Caco-2 (cell line): ENCODE data around the gene SERPINB6. TPM values are rescaled to one million over a fixed set of nuclear protein-coding genes. Genes with fewer than 3 reads are reported as not detected.

Experiments used
- BruUV-seq: library from RNA; stranded (reverse); fragments of 400-500 nt; replicated peaks from 2 replicates; lab custom pipeline; 2021; lab: Mats Ljungman, UMichigan
- CTCF ChIA-PET: fragments of 300-600 bp; sonication (Branson Sonifier 250); formaldehyde crosslinking; loops from one replicate; lab custom pipeline; 2022; ENCODE audit warnings: antibody characterized with exemption; lab: Charles Lee
- POLR2A ChIA-PET: fragments of 300-600 bp; sonication (Branson Sonifier 250); formaldehyde crosslinking; loops from one replicate; lab custom pipeline; 2022; ENCODE audit warnings: antibody characterized with exemption; lab: Charles Lee
- DNase-seq, 2 experiments: peaks; one replicate each; pipeline versions ENCODE4 v3.0.0 to v3.0.0-alpha.2; 2020 to 2022
- H3K27me3 ChIP-seq: replicated peaks from 2 replicates; pipeline ENCODE4 v1.6.0; 2011; ENCODE audit warnings: low read length; ENCODE audit not compliant: control insufficient read depth, insufficient read depth
- H3K36me3 ChIP-seq: 2 replicates; pipeline ENCODE4 v1.5.1; 2011; ENCODE audit warnings: low read length; ENCODE audit not compliant: control insufficient read depth, insufficient read depth
- H3K4me1 ChIP-seq: fragments of 250-450 bp; sonication (Bioruptor Pico); 2 replicates; pipeline ENCODE4 v1.5.1; 2020; ENCODE audit warnings: mild to moderate bottlenecking
- H3K4me3 ChIP-seq: 2 replicates; pipeline ENCODE4 v1.5.1; 2011; ENCODE audit warnings: low read depth, mild to moderate bottlenecking, control low read depth, low read length
- H3K9me3 ChIP-seq: fragments of 250-450 bp; sonication (Bioruptor Pico); 2 replicates; pipeline ENCODE4 v1.5.1; 2020; ENCODE audit warnings: mild to moderate bottlenecking, moderate library complexity
- H3K27ac Mint-ChIP-seq: one replicate; pipeline ENCODE4 v1.8.0; 2022; ENCODE audit warnings: mixed read lengths; ENCODE audit not compliant: unreplicated experiment
- H3K27me3 Mint-ChIP-seq: one replicate; pipeline ENCODE4 v1.8.0; 2022; ENCODE audit warnings: mixed read lengths; ENCODE audit not compliant: insufficient read depth, unreplicated experiment
- H3K36me3 Mint-ChIP-seq: one replicate; pipeline ENCODE4 v1.8.0; 2022; ENCODE audit warnings: mild to moderate bottlenecking, mixed read lengths; ENCODE audit not compliant: insufficient read depth, unreplicated experiment
- H3K4me1 Mint-ChIP-seq: one replicate; pipeline ENCODE4 v1.8.0; 2022; ENCODE audit warnings: low read depth, mixed read lengths; ENCODE audit not compliant: unreplicated experiment
- H3K4me3 Mint-ChIP-seq: one replicate; pipeline ENCODE4 v1.8.0; 2022; ENCODE audit warnings: mild to moderate bottlenecking, moderate library complexity, mixed read lengths; ENCODE audit not compliant: unreplicated experiment
- H3K9me3 Mint-ChIP-seq: one replicate; pipeline ENCODE4 v1.8.0; 2022; ENCODE audit warnings: mixed read lengths; ENCODE audit not compliant: unreplicated experiment
- CTCF ChIP-seq, 2 experiments: fragments of 200-600 bp in 1 of 2; IDR thresholded peaks; 1 replicate in 1 of 2; 2 replicates in 1 of 2; pipeline versions ENCODE4 v1.5.1 to v1.8.0; 2011 to 2022; ENCODE audit warnings: antibody characterized with exemption in 1 of 2, control low read depth in 1 of 2, inconsistent platforms in 1 of 2, low read depth in 1 of 2, low read length in 1 of 2, mild to moderate bottlenecking in 1 of 2, moderate library complexity in 1 of 2; ENCODE audit not compliant: insufficient read depth in 1 of 2, severe bottlenecking in 1 of 2, unreplicated experiment in 1 of 2
- intact Hi-C: fragments of 100-400 bp; cut with micrococcal nuclease; formaldehyde crosslinking; loops from one replicate; pipeline ENCODE4 v1.10.0; 2022; ENCODE audit not compliant: unreplicated experiment
- total RNA-seq: library from RNA; stranded (reverse); gene quantifications from 2 replicates; pipeline ENCODE4 v1.2.3, GENCODE V29; 2022

Gene SERPINB6
- total RNA-seq, 1 experiment from 2014 or later = 60.0 TPM

GRCh38 chr6:2999618-3000557, 28.5 kb upstream of the SERPINB6 start, which contains the start of gene NQO2:
Gene NQO2 (plus strand): TSS chr6:2999894. CDS start chr6:3006553, 6,659 bp downstream.
- no peaks in the 10 kb centered on the region for H3K9me3 ChIP-seq
- peaks cover 4% of the 10 kb centered on the region for H3K36me3 Mint-ChIP-seq
- ChIA-PET POLR2A (interaction anchor here (0.5 to 1.8 kb wide), 36 partner anchors 10 to 1134 kb away, joined by 3 to 24 read pairs (median 7); partner anchors contain the start of genes RIPK1 and SERPINB1), CTCF (interaction anchor here (0.6 to 1.4 kb wide), 9 partner anchors 9 to 398 kb away, joined by 3 to 21 read pairs (median 5); no protein-coding TSS in a partner anchor)
- peak within 1 kb of the TSS; percentile 62 for H3K4me3 ChIP-seq
- BruUV-seq = TSS peak; percentile 56
- no peaks in the 10 kb centered on the region for H3K27me3 Mint-ChIP-seq
- H3K9me3 Mint-ChIP-seq = no peaks in the 10 kb centered on the region
- H3K27ac Mint-ChIP-seq = peak within 1 kb of the TSS; percentile 72
- TF ChIP-seq CTCF (IDR thresholded peaks at IDR 0.05; ENCODE audit: insufficient read depth in 1 of 2, low read depth in 1 of 2, low read length in 1 of 2, severe bottlenecking in 1 of 2, unreplicated experiment in 1 of 2) = peak in 1 of 2 experiments; percentile 0
- H3K36me3 ChIP-seq = no peaks in the 10 kb centered on the region; the same call in none of the 2 replicates
- no peaks in the 10 kb centered on the region for H3K4me1 ChIP-seq
- peaks cover 7% of the 10 kb centered on the region for H3K4me1 Mint-ChIP-seq
- intact Hi-C loops = loop anchor here (1.0 to 5.0 kb wide), 4 partner anchors 23 to 247 kb away; partner anchors contain the start of gene BPHL
- peak within 1 kb of the TSS; percentile 83 for H3K4me3 Mint-ChIP-seq
- H3K27me3 ChIP-seq = no peaks in the 10 kb centered on the region
- DNase-seq = peak; percentile 91 to 95

- Histone ChIP-seq H3K4me1 (no peaks in the 10 kb centered on the region), H3K9me3 (no peaks in the 10 kb centered on the region), H3K27me3 (no peaks in the 10 kb centered on the region), H3K4me3 (peak overlapping the region; percentile 36), H3K36me3 (no peaks in the 10 kb centered on the region; the same call in 1 of the 2 replicates)
- H3K4me1 Mint-ChIP-seq = peaks cover 7% of the 10 kb centered on the region
- H3K27ac Mint-ChIP-seq = peak overlapping the region; percentile 72
- H3K27me3 Mint-ChIP-seq = no peaks in the 10 kb centered on the region
- peaks cover 4% of the 10 kb centered on the region for H3K36me3 Mint-ChIP-seq
- TF ChIP-seq CTCF (IDR thresholded peaks at IDR 0.05; ENCODE audit: insufficient read depth in 1 of 2, low read depth in 1 of 2, low read length in 1 of 2, severe bottlenecking in 1 of 2, unreplicated experiment in 1 of 2) = no peak
- H3K4me3 Mint-ChIP-seq = peak overlapping the region; percentile 83
- DNase-seq = peak in 1 of 2 experiments; percentile 80
- intact Hi-C loops = loop anchor here (1.0 to 5.0 kb wide), 3 partner anchors 54 to 248 kb away; partner anchors contain the start of gene BPHL
- H3K9me3 Mint-ChIP-seq = no peaks in the 10 kb centered on the region
- POLR2A ChIA-PET = interaction anchor here (0.5 to 1.8 kb wide), 34 partner anchors 10 to 1135 kb away, joined by 3 to 24 read pairs (median 7); partner anchors contain the start of genes RIPK1 and SERPINB1
- BruUV-seq = TSS peak; percentile 55
- CTCF ChIA-PET = interaction anchor here (0.6 to 1.4 kb wide), 8 partner anchors 9 to 399 kb away, joined by 3 to 21 read pairs (median 6); no protein-coding TSS in a partner anchor
Measured at GRCh38 chr6:2998998-2999617, 27.7 kb upstream of the SERPINB6 start.
